OCI-LY1 (cell line): ENCODE measurements around the gene BCR.

Source experiments
- EZH2 ChIP-seq: fragments of 200-600 bp; sonication (generic), shearing (Covaris generic); IDR thresholded peaks from 2 replicates; pipeline ENCODE4 v1.8.0; 2017; ENCODE audit warnings: borderline replicate concordance, mixed run types, mild to moderate bottlenecking, antibody characterized with exemption, low read length, moderate library complexity, mixed read lengths
- TF ChIP-seq, protein P1 (sequence below): fragments of 200-600 bp; sonication (generic), shearing (Covaris generic); IDR thresholded peaks from 2 replicates; pipeline ENCODE4 v1.5.1; 2017; ENCODE audit warnings: mild to moderate bottlenecking, antibody characterized with exemption, low read length, moderate library complexity, mixed read lengths

DNA sequence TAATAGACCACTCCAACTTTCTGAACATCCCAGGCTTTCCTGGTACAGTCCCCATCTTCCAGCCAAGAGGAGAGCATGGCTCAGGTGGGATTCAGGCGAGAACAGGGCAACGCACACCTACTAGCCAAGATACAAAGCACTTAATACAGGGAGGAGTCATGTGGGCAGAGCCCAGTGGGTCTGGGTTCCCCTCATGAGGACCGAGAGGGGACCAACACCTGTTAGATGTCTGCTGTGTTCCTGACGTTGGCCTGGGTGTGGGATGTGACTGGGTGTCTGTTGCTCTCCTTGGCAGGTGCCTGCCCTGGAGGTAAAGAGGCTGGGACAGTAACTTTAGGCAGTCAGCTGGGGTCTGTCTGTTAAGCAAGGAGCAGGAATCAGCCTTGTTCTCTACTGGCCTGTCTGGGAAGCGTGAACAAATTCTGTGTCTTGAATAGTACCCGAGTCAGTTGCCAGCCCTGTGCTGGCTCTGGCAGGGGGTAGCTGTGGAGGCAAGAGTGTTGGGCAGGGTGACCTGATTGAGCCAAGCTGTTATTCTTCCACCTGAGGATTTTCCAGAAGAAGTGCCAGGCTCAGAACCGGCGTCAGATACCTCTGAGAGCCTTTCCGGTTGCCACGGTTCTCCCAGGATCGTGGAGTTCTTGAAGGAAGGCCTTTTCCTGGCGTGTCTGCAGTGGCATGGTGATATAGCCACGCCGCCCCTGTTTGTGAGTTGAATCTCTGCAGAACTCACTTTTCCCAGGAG is 56.3 kb downstream of the BCR start:
- no peak for TF ChIP-seq EZH2
- TF ChIP-seq, protein P1, sequence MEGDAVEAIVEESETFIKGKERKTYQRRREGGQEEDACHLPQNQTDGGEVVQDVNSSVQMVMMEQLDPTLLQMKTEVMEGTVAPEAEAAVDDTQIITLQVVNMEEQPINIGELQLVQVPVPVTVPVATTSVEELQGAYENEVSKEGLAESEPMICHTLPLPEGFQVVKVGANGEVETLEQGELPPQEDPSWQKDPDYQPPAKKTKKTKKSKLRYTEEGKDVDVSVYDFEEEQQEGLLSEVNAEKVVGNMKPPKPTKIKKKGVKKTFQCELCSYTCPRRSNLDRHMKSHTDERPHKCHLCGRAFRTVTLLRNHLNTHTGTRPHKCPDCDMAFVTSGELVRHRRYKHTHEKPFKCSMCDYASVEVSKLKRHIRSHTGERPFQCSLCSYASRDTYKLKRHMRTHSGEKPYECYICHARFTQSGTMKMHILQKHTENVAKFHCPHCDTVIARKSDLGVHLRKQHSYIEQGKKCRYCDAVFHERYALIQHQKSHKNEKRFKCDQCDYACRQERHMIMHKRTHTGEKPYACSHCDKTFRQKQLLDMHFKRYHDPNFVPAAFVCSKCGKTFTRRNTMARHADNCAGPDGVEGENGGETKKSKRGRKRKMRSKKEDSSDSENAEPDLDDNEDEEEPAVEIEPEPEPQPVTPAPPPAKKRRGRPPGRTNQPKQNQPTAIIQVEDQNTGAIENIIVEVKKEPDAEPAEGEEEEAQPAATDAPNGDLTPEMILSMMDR, result no peak
